Measurements from ENCODE around the gene SUGCT. TPM values are rescaled to one million over a fixed set of nuclear protein-coding genes. Genes with fewer than 3 reads are reported as not detected.

SUGCT gene
- polyA plus RNA-seq, 1 experiment: 12.5 TPM

GRCh38 chr7:40306025-40306424, 171.2 kb downstream of the SUGCT start:
- DNase-seq (ENCODE audit: low read depth, low spot score): no peak
- POLR2A ChIA-PET: no interaction called here
- Histone ChIP-seq H3K4me3 (ENCODE audit: low read depth, low read length) (no peak overlapping the region), H3K27ac (ENCODE audit: low read depth, low read length) (no peak overlapping the region), H3K9me3 (ENCODE audit: control insufficient read depth, insufficient read depth, low read length) (no peaks in the 10 kb centered on the region), H3K27me3 (ENCODE audit: control insufficient read depth, insufficient read depth, low read length) (no peaks in the 10 kb centered on the region)
- TF ChIP-seq CTCF (IDR thresholded peaks at IDR 0.05; ENCODE audit: low read depth, low read length): no peak
- CTCF ChIA-PET: no interaction called here

DNA sequence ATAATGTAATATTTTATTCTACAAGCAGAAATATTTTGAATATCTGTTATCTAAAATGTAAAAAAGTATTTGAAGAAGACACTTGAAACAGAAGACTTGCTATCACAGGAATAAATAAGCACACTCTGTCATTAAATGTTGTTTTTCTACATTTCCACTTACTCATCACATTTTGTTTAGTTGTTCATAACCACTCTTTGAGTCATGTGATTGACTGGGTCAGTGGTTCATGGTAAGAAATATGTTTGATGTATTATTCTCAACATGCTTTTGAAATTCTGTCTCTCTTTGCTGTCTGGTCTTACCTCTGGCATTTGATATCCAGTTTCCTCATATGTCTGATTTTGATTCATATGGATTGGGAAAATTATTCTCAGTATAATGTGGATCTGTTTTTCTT, 171.8 kb downstream of the SUGCT start:
- POLR2A ChIA-PET: no interaction called here
- H3K27me3 ChIP-seq (ENCODE audit: control insufficient read depth, insufficient read depth, low read length): no peaks in the 10 kb centered on the region
- H3K27ac ChIP-seq (ENCODE audit: low read depth, low read length): no peak overlapping the region
- no peak for TF ChIP-seq CTCF (IDR thresholded peaks at IDR 0.05; ENCODE audit: low read depth, low read length)
- no peak overlapping the region for H3K4me3 ChIP-seq (ENCODE audit: low read depth, low read length)
- no peak for DNase-seq (ENCODE audit: low read depth, low spot score)
- H3K9me3 ChIP-seq (ENCODE audit: control insufficient read depth, insufficient read depth, low read length): no peaks in the 10 kb centered on the region
- CTCF ChIA-PET: no interaction called here

- TF ChIP-seq CTCF (IDR thresholded peaks at IDR 0.05; ENCODE audit: low read depth, low read length): no peak
- POLR2A ChIA-PET: no interaction called here
- Histone ChIP-seq H3K27me3 (ENCODE audit: control insufficient read depth, insufficient read depth, low read length) (no peaks in the 10 kb centered on the region), H3K9me3 (ENCODE audit: control insufficient read depth, insufficient read depth, low read length) (no peaks in the 10 kb centered on the region), H3K27ac (ENCODE audit: low read depth, low read length) (no peak overlapping the region), H3K4me3 (ENCODE audit: low read depth, low read length) (no peak overlapping the region)
- CTCF ChIA-PET: no interaction called here
- DNase-seq (ENCODE audit: low read depth, low spot score): no peak
Observed at GRCh38 chr7:40310258-40310657, 175.5 kb downstream of the SUGCT start.

GRCh38 chr7:40311307-40311706, 176.5 kb downstream of the SUGCT start:
- Histone ChIP-seq H3K27me3 (ENCODE audit: control insufficient read depth, insufficient read depth, low read length) (no peaks in the 10 kb centered on the region), H3K27ac (ENCODE audit: low read depth, low read length) (no peak overlapping the region), H3K9me3 (ENCODE audit: control insufficient read depth, insufficient read depth, low read length) (no peaks in the 10 kb centered on the region), H3K4me3 (ENCODE audit: low read depth, low read length) (no peak overlapping the region)
- no peak for TF ChIP-seq CTCF (IDR thresholded peaks at IDR 0.05; ENCODE audit: low read depth, low read length)
- no peak for DNase-seq (ENCODE audit: low read depth, low spot score)
- POLR2A ChIA-PET: no interaction called here
- CTCF ChIA-PET: no interaction called here

DNA sequence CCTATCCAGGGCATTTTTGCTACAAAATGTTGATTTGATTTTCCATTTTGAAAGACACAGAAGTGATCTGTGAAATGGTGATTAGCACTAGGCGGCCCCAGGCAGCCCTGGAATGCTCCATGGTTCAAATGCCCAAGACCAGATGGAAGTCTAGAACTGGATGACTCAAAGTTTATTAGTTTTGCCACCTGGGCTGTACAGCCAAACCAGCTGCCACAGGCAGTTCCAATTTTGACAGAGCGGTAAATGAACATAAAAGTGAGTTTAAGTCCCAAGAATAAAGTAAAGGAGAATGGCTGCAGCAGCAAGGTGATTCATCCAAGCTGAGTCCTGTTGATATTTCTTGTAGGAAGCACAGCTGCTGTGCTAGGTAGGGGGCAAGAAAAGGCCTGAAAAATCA, 180.5 kb downstream of the SUGCT start:
- no peak overlapping the region for H3K27ac ChIP-seq (ENCODE audit: low read depth, low read length)
- no peak overlapping the region for H3K4me3 ChIP-seq (ENCODE audit: low read depth, low read length)
- CTCF ChIA-PET: no interaction called here
- H3K27me3 ChIP-seq (ENCODE audit: control insufficient read depth, insufficient read depth, low read length): no peaks in the 10 kb centered on the region
- no peak for TF ChIP-seq CTCF (IDR thresholded peaks at IDR 0.05; ENCODE audit: low read depth, low read length)
- POLR2A ChIA-PET: no interaction called here
- DNase-seq (ENCODE audit: low read depth, low spot score): no peak
- no peaks in the 10 kb centered on the region for H3K9me3 ChIP-seq (ENCODE audit: control insufficient read depth, insufficient read depth, low read length)

All from AG04450 (cell line).